HG03095 (cell line): ENCODE data around the gene HDLBP.

ENCODE experiments used
- ATAC-seq: cut with Tn5 transposase; IDR thresholded peaks from one replicate; pipeline ENCODE4 v1.9.1; 2021; ENCODE audit warnings: moderate library complexity; ENCODE audit not compliant: unreplicated experiment

Gene HDLBP

GRCh38 chr2:241315093-241315878, at the start of gene HDLBP:
Gene HDLBP (minus strand): TSS chr2:241315672. CDS start chr2:241266869, 48,803 bp downstream.
- ATAC-seq: peak; percentile 67

GRCh38 chr2:241364781-241365180, 49.3 kb upstream of the HDLBP start:
- ATAC-seq: no peak

GRCh38 chr2:241363426-241363825, 48.0 kb upstream of the HDLBP start:
- ATAC-seq: no peak

- no peak for ATAC-seq
Measured at GRCh38 chr2:241359481-241360045, 44.1 kb upstream of the HDLBP start.

- peak; percentile 37 for ATAC-seq
Measured at GRCh38 chr2:241358470-241358869, 43.0 kb upstream of the HDLBP start.

GRCh38 chr2:241357531-241357930, 42.1 kb upstream of the HDLBP start:
- no peak for ATAC-seq

GRCh38 chr2:241356871-241357260, 41.4 kb upstream of the HDLBP start:
- ATAC-seq: no peak

GRCh38 chr2:241355983-241356870, 40.8 kb upstream of the HDLBP start, which contains the start of gene FARP2:
Gene FARP2 (plus strand): TSS chr2:241356285. CDS start chr2:241373108, 16,823 bp downstream.
- ATAC-seq: peak; percentile 77

- ATAC-seq: no peak
Measured at GRCh38 chr2:241354668-241355658, 39.5 kb upstream of the HDLBP start.

- ATAC-seq: no peak
Measured at GRCh38 chr2:241352227-241352626, 36.8 kb upstream of the HDLBP start.

- ATAC-seq: no peak
Measured at GRCh38 chr2:241351640-241352031, 36.2 kb upstream of the HDLBP start.

GRCh38 chr2:241350878-241351639, 35.6 kb upstream of the HDLBP start:
- no peak for ATAC-seq

GRCh38 chr2:241350530-241350877, 35.0 kb upstream of the HDLBP start:
- no peak for ATAC-seq

- no peak for ATAC-seq
Measured at GRCh38 chr2:241349941-241350340, 34.5 kb upstream of the HDLBP start.

GRCh38 chr2:241344925-241345651, 29.6 kb upstream of the HDLBP start:
- no peak for ATAC-seq

- ATAC-seq: no peak
Measured at GRCh38 chr2:241340631-241341163, 25.2 kb upstream of the HDLBP start.

GRCh38 chr2:241339839-241340630, 24.6 kb upstream of the HDLBP start:
- ATAC-seq: no peak

GRCh38 chr2:241334813-241335212, 19.3 kb upstream of the HDLBP start:
- ATAC-seq: no peak
